UCSD-AML1 (cell line): ENCODE data around the gene MARCHF3.
"Not testable (repeated sequence)": the region's sequence is repeated elsewhere in the genome, so short reads cannot be mapped to it uniquely, and the experiment has no call there.

Experiments used
- DNase-seq: peaks from one replicate; lab custom pipeline; 2025; ENCODE audit not compliant: unreplicated experiment; lab: John Stamatoyannopoulos, UW

MARCHF3 gene

DNA sequence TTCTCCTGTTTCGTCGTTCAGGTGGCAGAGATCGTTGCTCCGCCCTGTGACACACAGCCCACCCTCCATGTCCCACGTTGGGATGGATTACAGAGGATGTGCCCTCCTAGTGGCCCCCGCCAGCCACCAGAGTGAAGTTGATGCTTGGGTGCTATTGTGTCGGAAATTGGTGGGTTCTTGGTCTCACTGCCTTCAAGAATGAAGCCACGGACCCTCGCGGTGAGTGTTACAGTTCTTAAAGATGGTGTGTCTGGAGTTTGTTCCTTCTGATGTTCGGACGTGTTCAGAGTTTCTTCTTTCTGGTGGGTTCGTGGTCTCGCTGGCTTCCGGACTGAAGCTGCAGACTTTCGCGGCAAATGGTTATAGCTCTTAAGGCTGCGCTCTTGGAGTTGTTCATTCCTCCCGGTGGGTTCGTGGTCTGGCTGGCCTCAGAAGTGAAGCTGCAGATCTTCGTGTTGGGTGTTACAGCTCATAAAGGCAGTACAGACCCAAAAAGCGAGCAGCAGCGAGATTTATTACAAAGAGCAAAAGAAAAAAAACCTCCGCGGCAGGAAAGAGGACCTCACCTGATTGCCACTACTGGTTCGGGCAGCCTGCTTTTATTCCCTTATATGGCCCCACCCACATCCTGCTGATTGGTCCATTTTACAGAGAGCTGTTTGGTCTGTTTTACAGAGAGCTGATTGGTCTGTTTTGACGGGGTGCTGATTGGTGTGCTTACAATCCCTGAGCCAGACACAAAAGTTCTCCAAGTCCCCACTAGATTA is 176.6 kb downstream of the MARCHF3 start:
- not testable (repeated sequence) for DNase-seq

DNA sequence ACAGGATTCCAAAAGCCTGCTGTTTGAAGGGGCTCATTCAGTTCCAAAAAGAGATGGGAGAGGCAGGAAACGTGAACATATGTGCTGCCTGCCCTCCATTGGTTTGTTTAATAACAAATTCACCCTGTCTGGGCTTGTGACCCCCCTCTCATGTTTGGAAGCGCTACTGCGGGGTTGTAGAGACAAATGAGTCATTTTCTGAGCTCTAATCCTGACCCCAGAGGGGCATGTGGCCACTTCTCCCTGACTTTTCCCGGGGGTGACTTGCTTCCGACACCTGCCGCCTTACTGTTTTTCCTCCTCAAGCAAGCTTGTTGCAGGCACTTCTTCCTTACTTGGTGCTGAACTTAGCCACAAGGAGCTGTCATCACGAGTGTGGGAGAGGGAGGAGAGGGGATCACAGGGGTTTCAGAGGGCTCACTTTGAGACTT is 177.5 kb downstream of the MARCHF3 start:
- no peak for DNase-seq

DNA sequence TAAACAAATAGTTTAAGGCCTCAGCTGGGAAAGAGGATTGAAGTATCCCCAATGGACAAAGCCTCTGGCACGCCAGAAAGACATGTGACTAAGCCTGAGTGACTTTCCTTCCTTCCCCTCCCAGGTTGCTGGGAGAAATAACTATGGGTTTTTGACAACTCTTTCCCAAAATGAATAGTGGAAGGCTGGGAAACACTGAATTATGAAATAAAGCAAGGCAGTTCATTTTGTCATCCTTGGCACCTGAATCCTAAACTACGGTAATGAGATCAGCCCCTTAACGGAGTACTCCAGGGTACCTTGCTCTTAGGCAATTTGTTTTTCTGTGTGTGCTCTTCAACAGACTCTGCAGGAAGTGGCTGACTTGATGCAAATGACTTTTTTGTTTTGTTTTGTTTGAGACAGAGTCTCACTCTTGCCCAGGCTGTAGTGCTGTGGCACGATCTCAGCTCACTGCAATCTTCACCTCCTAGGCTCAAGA is 178.2 kb downstream of the MARCHF3 start:
- DNase-seq = no peak

- DNase-seq = no peak
Observed at GRCh38 chr5:126851501-126852011, 178.8 kb downstream of the MARCHF3 start.

DNA sequence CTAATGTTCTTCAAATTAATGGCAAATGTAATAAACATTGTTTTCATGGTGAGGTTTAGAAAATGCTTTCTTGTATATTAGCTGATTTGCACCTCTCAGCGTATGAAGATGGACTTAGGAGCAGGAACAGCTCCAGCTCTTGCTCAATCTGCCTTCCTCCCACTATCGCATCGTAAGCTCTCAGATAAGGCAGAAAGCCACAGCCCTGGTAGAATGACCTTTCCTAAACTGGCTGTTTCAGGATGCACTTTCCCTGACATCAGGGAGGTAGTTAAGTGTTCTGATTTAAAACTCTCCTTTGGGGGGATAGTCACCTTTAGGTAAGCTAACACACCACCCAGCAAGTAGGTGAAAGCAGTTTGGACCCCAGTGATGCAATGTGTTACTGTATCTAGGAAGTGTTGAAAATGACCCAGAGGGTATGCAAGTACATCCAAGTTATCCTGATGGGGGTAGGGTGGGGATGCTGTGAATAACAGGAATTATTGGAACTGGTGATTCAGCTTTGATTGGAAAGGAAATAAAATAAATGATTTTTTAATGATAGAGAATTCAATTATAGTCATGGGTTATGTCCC is 181.2 kb downstream of the MARCHF3 start:
- no peak for DNase-seq

DNA sequence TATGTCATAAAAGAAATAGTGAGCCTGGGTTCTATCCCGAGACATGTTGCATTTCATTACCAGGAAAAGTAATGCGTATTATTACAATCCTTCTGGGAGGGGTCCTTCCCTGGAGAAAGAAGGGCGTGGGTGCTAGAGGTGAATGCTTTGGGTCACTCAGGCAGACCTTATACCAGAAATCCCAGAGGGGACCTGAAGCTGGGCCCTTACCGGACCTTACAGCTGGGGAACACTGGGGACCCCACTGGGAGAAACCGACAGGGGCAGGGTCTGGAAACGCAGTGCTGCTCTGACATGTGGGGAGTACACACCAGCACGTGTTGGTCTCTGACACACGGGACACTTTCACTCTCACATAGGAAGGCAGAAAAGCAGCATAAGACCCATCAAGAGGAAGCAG is 182.1 kb downstream of the MARCHF3 start:
- no peak for DNase-seq

DNA sequence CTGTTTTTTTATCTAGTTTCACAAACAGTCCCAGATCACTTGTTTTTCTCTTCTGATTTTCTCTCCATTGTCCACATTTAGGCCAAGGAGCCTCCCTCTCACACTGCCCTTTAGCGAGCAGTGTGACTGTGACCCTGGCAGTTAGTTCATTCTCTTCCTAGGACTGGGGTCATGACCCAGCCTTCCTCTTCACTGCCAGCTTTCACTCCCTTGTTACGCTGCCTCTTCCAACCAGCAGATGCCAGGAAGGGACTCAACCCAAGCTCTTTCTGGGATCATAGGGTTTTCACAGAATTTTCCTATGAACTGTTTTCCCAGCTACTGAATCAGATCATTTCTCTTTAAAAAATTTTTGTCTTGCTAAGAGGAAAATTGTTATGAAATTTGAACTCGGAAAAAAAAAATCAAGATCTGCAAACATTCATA is 182.5 kb downstream of the MARCHF3 start:
- DNase-seq = no peak

DNA sequence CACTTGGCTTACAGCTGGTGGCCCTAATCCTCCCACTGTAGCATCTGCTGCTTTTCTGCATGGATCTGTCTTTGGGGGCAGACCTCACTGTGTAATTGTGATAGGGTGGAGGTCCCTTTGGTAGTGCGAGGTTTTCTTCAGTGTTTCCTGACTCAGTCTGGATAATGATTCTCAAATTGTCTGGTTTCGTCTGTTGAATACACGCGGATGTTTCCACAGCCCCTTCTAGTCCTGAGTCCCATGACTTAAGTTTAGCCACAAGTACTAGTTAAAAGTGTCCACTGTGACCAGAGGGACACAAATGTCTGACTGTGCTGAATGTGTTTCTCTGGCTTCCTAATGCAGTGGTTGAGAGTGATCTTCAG is 182.9 kb downstream of the MARCHF3 start:
- no peak for DNase-seq

DNA sequence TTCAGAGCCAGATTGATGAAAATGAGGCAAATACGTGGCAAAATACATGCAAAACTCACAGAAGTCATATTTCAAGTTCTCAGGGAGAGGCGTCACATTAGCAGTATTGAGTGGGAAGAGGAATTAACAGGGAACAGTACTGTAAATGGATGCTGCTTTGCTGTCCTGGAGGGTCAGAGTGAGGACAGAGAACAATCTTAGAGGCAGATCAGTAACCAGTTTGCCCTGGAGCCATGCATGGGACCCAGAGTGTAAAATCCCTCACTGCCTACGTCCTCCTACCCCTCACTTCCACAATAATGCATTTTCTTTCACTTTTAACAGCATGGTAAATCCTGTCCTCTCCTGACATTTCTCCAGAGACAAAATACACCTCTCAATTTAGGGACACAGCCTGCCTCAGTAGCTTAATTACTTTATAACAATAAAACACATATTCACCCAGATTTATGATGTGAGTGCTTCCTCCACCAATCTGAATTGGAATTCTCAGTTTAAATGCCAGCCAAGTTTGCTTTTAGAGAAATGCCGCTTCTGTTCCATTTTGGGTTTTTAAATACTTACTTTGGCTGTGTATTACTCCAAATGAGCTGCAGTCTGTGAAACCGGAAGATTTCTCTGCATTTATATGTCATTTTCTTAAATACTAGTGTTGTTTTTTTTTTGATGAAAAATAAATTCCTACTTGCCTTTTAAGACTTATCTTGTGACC is 183.5 kb downstream of the MARCHF3 start:
- DNase-seq = no peak

GRCh38 chr5:126846344-126846743 is 184.0 kb downstream of the MARCHF3 start:
- no peak for DNase-seq

- DNase-seq = peak; percentile 70
Observed at GRCh38 chr5:126845470-126846070, 184.8 kb downstream of the MARCHF3 start.

GRCh38 chr5:126843375-126843774 is 187.0 kb downstream of the MARCHF3 start:
- DNase-seq = not testable (repeated sequence)

- not testable (repeated sequence) for DNase-seq
Observed at GRCh38 chr5:126839407-126839806, 191.0 kb downstream of the MARCHF3 start.

GRCh38 chr5:126837906-126838539 is 192.3 kb downstream of the MARCHF3 start:
- DNase-seq = no peak

DNA sequence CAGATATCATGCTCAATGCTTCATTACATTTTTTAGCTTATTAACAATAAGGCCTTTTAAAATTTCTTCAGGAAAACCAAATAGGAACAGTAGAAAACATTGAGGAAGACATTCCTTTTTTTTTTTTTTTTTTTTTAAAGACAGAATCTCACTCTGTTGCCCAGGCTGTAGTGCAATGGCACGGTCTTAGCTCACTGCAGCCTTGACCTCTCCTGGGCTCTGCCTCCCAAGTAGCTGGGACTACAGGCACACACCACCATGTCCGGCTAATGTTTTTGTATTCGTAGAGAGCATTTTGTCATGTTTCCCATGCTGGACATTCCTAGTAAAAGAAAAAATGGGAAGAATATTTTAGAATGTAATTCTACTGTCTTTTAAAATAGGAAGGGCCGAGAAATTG is 193.1 kb downstream of the MARCHF3 start:
- DNase-seq = no peak

DNA sequence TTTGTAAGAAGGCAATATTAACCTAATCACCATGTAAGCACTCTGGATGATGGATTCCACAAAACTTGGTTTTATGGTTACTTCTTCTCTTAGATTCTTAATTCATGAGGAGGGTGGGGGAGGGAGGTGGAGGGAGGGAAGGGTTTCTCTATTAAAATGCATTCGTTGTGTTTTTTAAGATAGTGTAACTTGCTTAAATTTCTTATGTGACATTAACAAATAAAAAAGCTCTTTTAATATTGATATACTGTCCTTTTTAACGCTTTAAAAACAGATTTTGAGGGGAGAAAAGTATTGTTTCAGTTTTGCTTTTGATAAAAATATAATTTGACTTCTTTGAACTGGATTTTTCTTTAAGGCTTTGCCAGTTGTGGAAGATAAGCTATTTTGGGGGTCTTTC is 193.6 kb downstream of the MARCHF3 start:
- DNase-seq = no peak

GRCh38 chr5:126831156-126831555 is 199.2 kb downstream of the MARCHF3 start:
- DNase-seq = no peak

DNA sequence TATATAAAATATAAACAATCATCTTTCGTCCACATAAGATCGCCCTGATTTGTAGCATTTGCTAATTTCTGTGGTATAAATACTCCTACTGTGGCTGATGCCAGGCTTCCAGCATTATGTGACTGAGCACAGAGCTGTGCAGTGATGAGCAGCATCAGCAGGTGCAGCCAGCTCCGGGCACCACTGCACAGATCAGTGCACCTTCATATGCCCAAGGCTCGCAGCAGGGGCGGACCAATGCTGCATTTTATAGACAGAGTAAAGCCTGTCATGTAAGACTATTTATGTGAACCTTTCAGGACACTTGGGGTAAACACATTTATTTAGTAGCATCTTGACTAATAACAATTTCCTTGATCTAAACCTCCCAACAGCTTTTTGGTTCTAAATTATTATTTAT is 200.3 kb downstream of the MARCHF3 start:
- no peak for DNase-seq

DNA sequence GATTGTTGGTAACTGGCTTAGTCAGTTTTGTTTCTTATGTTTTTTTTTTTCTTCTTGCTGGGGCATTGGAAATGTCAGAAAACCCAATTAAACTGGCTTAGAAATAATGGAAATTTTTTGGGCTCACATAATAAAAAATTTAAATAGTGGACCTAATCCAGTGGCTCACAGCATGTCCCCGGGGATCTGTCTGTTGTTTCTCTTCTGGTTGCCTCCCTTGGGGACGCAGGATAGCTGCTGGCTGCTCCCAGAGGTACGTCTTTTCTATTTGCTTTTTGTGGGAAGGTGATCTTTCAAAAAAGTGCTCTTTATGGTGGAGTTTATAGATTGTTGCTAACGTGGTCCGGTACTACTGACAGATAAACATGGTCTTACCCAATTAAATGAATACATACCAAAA is 201.3 kb downstream of the MARCHF3 start:
- DNase-seq = no peak

DNA sequence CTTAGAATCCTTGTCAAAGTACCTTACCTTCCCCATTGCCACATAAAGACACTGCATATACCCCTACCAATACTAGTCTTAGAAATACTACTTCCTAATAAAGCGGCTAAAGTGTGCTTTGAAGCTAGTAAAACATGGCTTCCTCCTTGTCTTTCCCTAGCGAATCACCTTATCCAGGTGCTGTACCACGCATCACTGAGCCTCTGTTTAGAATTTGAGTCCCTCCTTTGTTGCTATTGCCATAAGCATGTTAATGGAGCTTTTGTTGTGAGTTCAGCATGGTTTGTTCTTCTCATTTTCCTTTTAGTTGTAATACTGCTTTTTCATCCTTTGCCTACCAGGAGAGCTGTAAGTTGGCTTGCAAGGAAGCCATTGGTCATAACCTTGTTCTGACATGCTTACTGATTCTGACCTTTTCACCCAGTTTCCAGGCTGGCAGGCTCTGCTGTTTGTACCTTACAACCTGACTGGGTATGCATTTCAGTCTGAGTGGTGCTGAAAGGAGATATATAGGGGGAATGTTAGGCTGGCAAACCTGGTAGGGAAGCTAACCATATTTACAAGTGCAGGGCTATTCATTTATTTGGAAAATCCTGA is 203.6 kb downstream of the MARCHF3 start:
- no peak for DNase-seq

GRCh38 chr5:126819253-126819652 is 211.1 kb downstream of the MARCHF3 start:
- DNase-seq = no peak
